Astrocyte of the spinal cord (primary cell): ENCODE data around the gene KRTAP12-3.
A peak's percentile ranks its signal among the peaks of the same experiment; 100 is the strongest.

Experiments used
- DNase-seq: peaks from one replicate; pipeline ENCODE4 v3.0.0; 2011; ENCODE audit warnings: low read depth, low spot score
- H3K4me3 ChIP-seq: 2 replicates; pipeline ENCODE4 v1.5.1; 2011; ENCODE audit warnings: low read depth, mild to moderate bottlenecking, low read length, moderate library complexity
- in situ Hi-C: cut with HindIII; loops from 2 replicates; pipeline ENCODE4 v1.10.0; 2017; ENCODE audit warnings: low sequenced_read_pairs
- TF ChIP-seq, protein P1 (sequence below): IDR thresholded peaks from 2 replicates; pipeline ENCODE4 v1.5.1; 2012; ENCODE audit warnings: low read depth, mild to moderate bottlenecking, low read length, inconsistent platforms

The KRTAP12-3 gene

DNA sequence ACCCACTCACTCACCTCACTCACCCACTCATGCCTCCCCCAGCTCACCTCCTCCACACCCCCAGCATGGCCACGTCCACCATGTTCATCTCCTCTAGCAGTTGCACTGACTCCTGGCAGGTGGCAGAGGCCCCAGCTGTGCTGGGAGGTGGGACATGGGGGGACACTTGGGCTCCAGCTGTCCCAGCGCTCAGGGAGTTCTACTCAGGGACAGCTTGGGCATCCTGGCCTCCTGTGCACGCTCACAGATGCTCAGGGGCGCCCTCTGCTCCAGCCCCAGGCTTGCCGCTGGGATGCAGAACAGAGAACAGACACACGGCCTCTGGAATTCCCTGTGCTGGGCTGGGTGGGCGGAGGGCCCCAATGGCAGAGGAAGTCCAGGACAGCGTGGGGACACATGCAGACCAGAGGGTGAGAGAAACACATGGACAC, 40.6 kb upstream of the KRTAP12-3 start:
- in situ Hi-C loops: no loop called here
- TF ChIP-seq, protein P1, sequence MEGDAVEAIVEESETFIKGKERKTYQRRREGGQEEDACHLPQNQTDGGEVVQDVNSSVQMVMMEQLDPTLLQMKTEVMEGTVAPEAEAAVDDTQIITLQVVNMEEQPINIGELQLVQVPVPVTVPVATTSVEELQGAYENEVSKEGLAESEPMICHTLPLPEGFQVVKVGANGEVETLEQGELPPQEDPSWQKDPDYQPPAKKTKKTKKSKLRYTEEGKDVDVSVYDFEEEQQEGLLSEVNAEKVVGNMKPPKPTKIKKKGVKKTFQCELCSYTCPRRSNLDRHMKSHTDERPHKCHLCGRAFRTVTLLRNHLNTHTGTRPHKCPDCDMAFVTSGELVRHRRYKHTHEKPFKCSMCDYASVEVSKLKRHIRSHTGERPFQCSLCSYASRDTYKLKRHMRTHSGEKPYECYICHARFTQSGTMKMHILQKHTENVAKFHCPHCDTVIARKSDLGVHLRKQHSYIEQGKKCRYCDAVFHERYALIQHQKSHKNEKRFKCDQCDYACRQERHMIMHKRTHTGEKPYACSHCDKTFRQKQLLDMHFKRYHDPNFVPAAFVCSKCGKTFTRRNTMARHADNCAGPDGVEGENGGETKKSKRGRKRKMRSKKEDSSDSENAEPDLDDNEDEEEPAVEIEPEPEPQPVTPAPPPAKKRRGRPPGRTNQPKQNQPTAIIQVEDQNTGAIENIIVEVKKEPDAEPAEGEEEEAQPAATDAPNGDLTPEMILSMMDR: no peak
- no peak for DNase-seq
- H3K4me3 ChIP-seq: no peak overlapping the region

DNA sequence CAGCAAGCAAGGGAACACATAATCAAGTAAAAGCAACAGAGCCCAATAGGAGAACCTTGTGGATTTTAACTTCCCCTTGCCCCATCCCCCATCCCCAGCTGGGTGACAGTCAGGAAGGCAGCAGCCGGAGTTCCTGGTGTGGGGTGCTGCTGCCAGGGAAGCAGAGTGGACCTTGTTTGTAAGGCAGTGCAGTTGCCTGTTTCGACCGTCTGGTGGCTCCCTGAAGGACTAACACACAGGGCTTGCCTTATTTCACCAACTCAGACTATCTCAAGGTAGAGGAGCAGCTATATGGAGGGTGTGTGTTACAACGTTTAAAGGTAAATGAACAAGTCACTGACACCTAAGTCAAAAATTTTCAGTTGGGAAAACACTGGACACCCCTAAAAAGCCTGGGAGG, 39.2 kb upstream of the KRTAP12-3 start:
- in situ Hi-C loops: no loop called here
- TF ChIP-seq, protein P1: peak; percentile 6
- no peak for DNase-seq
- H3K4me3 ChIP-seq: no peak overlapping the region

DNA sequence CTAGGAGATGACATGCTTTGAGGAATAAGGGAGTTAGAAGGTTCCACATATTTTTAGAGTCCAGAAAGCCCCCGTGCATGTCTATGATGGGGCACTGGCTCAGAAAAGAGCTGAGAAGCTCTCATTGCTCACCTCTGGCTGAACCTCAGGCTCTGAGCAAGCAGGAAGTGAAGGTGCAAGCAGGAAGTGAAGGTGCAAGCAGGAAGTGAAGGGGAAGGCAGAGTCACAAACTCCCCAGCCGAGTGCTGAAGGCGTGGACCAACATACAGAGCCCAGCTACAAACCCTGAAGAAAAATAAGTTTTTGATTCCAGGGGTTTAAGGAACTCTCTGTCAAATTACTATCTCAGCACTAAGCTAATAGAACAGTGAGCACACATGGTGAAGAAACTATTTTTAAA, 38.8 kb upstream of the KRTAP12-3 start:
- H3K4me3 ChIP-seq: no peak overlapping the region
- TF ChIP-seq, protein P1: no peak
- in situ Hi-C loops: no loop called here
- no peak for DNase-seq

DNA sequence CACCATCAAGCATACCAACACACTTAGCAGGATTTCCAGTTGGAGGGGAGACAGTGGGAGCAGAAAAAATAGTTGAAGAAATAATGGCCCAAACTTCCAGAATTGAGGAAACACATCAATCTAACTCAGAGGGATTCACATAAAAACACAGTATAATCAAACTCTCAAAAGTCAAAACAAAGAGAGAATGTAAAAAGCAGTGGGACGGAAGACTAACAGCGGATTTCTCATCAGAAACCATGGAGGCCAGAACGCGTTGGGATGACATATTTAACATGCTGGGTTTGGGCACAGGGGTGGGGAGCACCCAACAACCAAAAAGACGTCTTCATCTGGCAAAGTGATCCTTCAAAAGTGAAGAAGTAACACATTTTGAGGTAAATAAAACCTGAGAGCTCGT, 37.8 kb upstream of the KRTAP12-3 start:
- H3K4me3 ChIP-seq: no peak overlapping the region
- in situ Hi-C loops: no loop called here
- no peak for DNase-seq
- TF ChIP-seq, protein P1: no peak

DNA sequence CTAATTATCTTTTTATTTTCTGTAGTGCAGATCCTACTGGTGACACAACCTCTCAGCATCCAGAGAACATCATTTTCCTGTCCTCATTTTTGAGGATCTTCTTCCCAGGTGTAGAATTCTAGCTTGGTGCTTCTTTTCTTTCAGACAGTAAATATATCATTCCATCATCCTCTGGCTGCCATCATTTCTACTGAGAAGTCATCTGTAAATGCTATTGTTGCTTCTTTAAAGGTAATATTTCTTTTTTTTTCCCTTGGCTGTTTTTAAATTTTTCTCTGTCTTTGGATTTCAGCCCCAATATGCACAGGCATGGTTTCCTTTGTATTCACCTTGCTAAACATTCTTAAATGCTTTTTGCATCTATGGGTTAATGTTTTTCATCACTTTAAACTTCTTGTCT, 34.2 kb upstream of the KRTAP12-3 start:
- TF ChIP-seq, protein P1: no peak
- DNase-seq: no peak
- no peak overlapping the region for H3K4me3 ChIP-seq
- in situ Hi-C loops: no loop called here

GRCh38 chr21:44625756-44626155, 32.0 kb upstream of the KRTAP12-3 start:
- H3K4me3 ChIP-seq: no peak overlapping the region
- DNase-seq: no peak
- in situ Hi-C loops: no loop called here
- TF ChIP-seq, protein P1: no peak

- TF ChIP-seq, protein P1: no peak
- DNase-seq: no peak
- in situ Hi-C loops: no loop called here
- H3K4me3 ChIP-seq: no peak overlapping the region
These were observed 31.5 kb upstream of the KRTAP12-3 start for GRCh38 chr21:44626262-44626661.
